ENCODE results near the gene SEMA3A.

The SEMA3A gene

GRCh38 chr7:84183741-84184140 lies 10.8 kb downstream of the SEMA3A start:
- Histone ChIP-seq H3K27me3 (ENCODE audit: insufficient read depth, low read length) (no peaks in the 10 kb centered on the region), H3K4me1 (ENCODE audit: control insufficient read depth, insufficient read depth, low read length, unreplicated experiment) (peaks cover 21% of the 10 kb centered on the region), H3K79me2 (ENCODE audit: control insufficient read depth, insufficient read depth, low read length, unreplicated experiment) (peaks cover 9% of the 10 kb centered on the region), H3K27ac (ENCODE audit: low read depth, low read length) (no peak overlapping the region), H3K36me3 (ENCODE audit: insufficient read depth, low read length) (no peaks in the 10 kb centered on the region), H2AFZ (ENCODE audit: low read length, unreplicated experiment) (no peak overlapping the region), H3K4me3 (ENCODE audit: low read depth, low read length) (no peak overlapping the region)

GRCh38 chr7:84182301-84182700 lies 12.3 kb downstream of the SEMA3A start:
- Histone ChIP-seq H3K4me1 (ENCODE audit: control insufficient read depth, insufficient read depth, low read length, unreplicated experiment) (peaks cover 11% of the 10 kb centered on the region), H3K36me3 (ENCODE audit: insufficient read depth, low read length) (no peaks in the 10 kb centered on the region), H3K4me3 (ENCODE audit: low read depth, low read length) (no peak overlapping the region), H3K27me3 (ENCODE audit: insufficient read depth, low read length) (no peaks in the 10 kb centered on the region), H3K27ac (ENCODE audit: low read depth, low read length) (no peak overlapping the region), H2AFZ (ENCODE audit: low read length, unreplicated experiment) (no peak overlapping the region), H3K79me2 (ENCODE audit: control insufficient read depth, insufficient read depth, low read length, unreplicated experiment) (peaks cover 8% of the 10 kb centered on the region)

- H3K27me3 ChIP-seq (ENCODE audit: insufficient read depth, low read length) = no peaks in the 10 kb centered on the region
- no peak overlapping the region for H3K27ac ChIP-seq (ENCODE audit: low read depth, low read length)
- H3K36me3 ChIP-seq (ENCODE audit: insufficient read depth, low read length) = no peaks in the 10 kb centered on the region
- H2AFZ ChIP-seq (ENCODE audit: low read length, unreplicated experiment) = no peak overlapping the region
- peaks cover 5% of the 10 kb centered on the region for H3K4me1 ChIP-seq (ENCODE audit: control insufficient read depth, insufficient read depth, low read length, unreplicated experiment)
- no peak overlapping the region for H3K4me3 ChIP-seq (ENCODE audit: low read depth, low read length)
- H3K79me2 ChIP-seq (ENCODE audit: control insufficient read depth, insufficient read depth, low read length, unreplicated experiment) = peaks cover 5% of the 10 kb centered on the region
These were observed 13.0 kb downstream of the SEMA3A start for GRCh38 chr7:84181628-84182027.

GRCh38 chr7:84177758-84178412 lies 16.7 kb downstream of the SEMA3A start:
- no peak overlapping the region for H3K27ac ChIP-seq (ENCODE audit: low read depth, low read length)
- peaks cover 5% of the 10 kb centered on the region for H3K4me1 ChIP-seq (ENCODE audit: control insufficient read depth, insufficient read depth, low read length, unreplicated experiment)
- H3K27me3 ChIP-seq (ENCODE audit: insufficient read depth, low read length) = no peaks in the 10 kb centered on the region
- H3K79me2 ChIP-seq (ENCODE audit: control insufficient read depth, insufficient read depth, low read length, unreplicated experiment) = no peaks in the 10 kb centered on the region
- no peak overlapping the region for H3K4me3 ChIP-seq (ENCODE audit: low read depth, low read length)
- H3K36me3 ChIP-seq (ENCODE audit: insufficient read depth, low read length) = no peaks in the 10 kb centered on the region
- no peak overlapping the region for H2AFZ ChIP-seq (ENCODE audit: low read length, unreplicated experiment)

GRCh38 chr7:84176716-84177115 lies 17.9 kb downstream of the SEMA3A start:
- no peak overlapping the region for H2AFZ ChIP-seq (ENCODE audit: low read length, unreplicated experiment)
- H3K27me3 ChIP-seq (ENCODE audit: insufficient read depth, low read length) = no peaks in the 10 kb centered on the region
- H3K4me1 ChIP-seq (ENCODE audit: control insufficient read depth, insufficient read depth, low read length, unreplicated experiment) = peaks cover 5% of the 10 kb centered on the region
- no peak overlapping the region for H3K27ac ChIP-seq (ENCODE audit: low read depth, low read length)
- H3K79me2 ChIP-seq (ENCODE audit: control insufficient read depth, insufficient read depth, low read length, unreplicated experiment) = no peaks in the 10 kb centered on the region
- H3K36me3 ChIP-seq (ENCODE audit: insufficient read depth, low read length) = no peaks in the 10 kb centered on the region
- H3K4me3 ChIP-seq (ENCODE audit: low read depth, low read length) = no peak overlapping the region

GRCh38 chr7:84175461-84175860 lies 19.1 kb downstream of the SEMA3A start:
- no peak overlapping the region for H2AFZ ChIP-seq (ENCODE audit: low read length, unreplicated experiment)
- H3K4me1 ChIP-seq (ENCODE audit: control insufficient read depth, insufficient read depth, low read length, unreplicated experiment) = peaks cover 5% of the 10 kb centered on the region

GRCh38 chr7:84170646-84171045 lies 23.9 kb downstream of the SEMA3A start:
- no peak overlapping the region for H3K27ac ChIP-seq (ENCODE audit: low read depth, low read length)
- no peaks in the 10 kb centered on the region for H3K4me1 ChIP-seq (ENCODE audit: control insufficient read depth, insufficient read depth, low read length, unreplicated experiment)
- H3K4me3 ChIP-seq (ENCODE audit: low read depth, low read length) = no peak overlapping the region
- no peaks in the 10 kb centered on the region for H3K27me3 ChIP-seq (ENCODE audit: insufficient read depth, low read length)
- no peaks in the 10 kb centered on the region for H3K36me3 ChIP-seq (ENCODE audit: insufficient read depth, low read length)
- no peak overlapping the region for H2AFZ ChIP-seq (ENCODE audit: low read length, unreplicated experiment)
- no peaks in the 10 kb centered on the region for H3K79me2 ChIP-seq (ENCODE audit: control insufficient read depth, insufficient read depth, low read length, unreplicated experiment)

More at GRCh38 chr7:84175461-84175860, 19.1 kb downstream of the SEMA3A start:
- Histone ChIP-seq H3K36me3 (ENCODE audit: insufficient read depth, low read length) (no peaks in the 10 kb centered on the region), H3K4me3 (ENCODE audit: low read depth, low read length) (no peak overlapping the region), H3K27me3 (ENCODE audit: insufficient read depth, low read length) (no peaks in the 10 kb centered on the region), H3K79me2 (ENCODE audit: control insufficient read depth, insufficient read depth, low read length, unreplicated experiment) (no peaks in the 10 kb centered on the region), H3K27ac (ENCODE audit: low read depth, low read length) (no peak overlapping the region)

GRCh38 chr7:84162584-84162983 lies 32.0 kb downstream of the SEMA3A start:
- Histone ChIP-seq H3K36me3 (ENCODE audit: insufficient read depth, low read length) (no peaks in the 10 kb centered on the region), H3K27me3 (ENCODE audit: insufficient read depth, low read length) (no peaks in the 10 kb centered on the region), H3K27ac (ENCODE audit: low read depth, low read length) (no peak overlapping the region), H3K4me3 (ENCODE audit: low read depth, low read length) (no peak overlapping the region), H3K4me1 (ENCODE audit: control insufficient read depth, insufficient read depth, low read length, unreplicated experiment) (no peaks in the 10 kb centered on the region), H2AFZ (ENCODE audit: low read length, unreplicated experiment) (no peak overlapping the region), H3K79me2 (ENCODE audit: control insufficient read depth, insufficient read depth, low read length, unreplicated experiment) (no peaks in the 10 kb centered on the region)

GRCh38 chr7:84162125-84162524 lies 32.5 kb downstream of the SEMA3A start:
- Histone ChIP-seq H3K36me3 (ENCODE audit: insufficient read depth, low read length) (no peaks in the 10 kb centered on the region), H3K4me3 (ENCODE audit: low read depth, low read length) (no peak overlapping the region), H2AFZ (ENCODE audit: low read length, unreplicated experiment) (no peak overlapping the region), H3K27ac (ENCODE audit: low read depth, low read length) (no peak overlapping the region), H3K79me2 (ENCODE audit: control insufficient read depth, insufficient read depth, low read length, unreplicated experiment) (no peaks in the 10 kb centered on the region), H3K27me3 (ENCODE audit: insufficient read depth, low read length) (no peaks in the 10 kb centered on the region), H3K4me1 (ENCODE audit: control insufficient read depth, insufficient read depth, low read length, unreplicated experiment) (no peaks in the 10 kb centered on the region)

GRCh38 chr7:84161398-84161797 lies 33.2 kb downstream of the SEMA3A start:
- Histone ChIP-seq H3K27ac (ENCODE audit: low read depth, low read length) (no peak overlapping the region), H3K4me1 (ENCODE audit: control insufficient read depth, insufficient read depth, low read length, unreplicated experiment) (no peaks in the 10 kb centered on the region), H3K27me3 (ENCODE audit: insufficient read depth, low read length) (no peaks in the 10 kb centered on the region), H3K79me2 (ENCODE audit: control insufficient read depth, insufficient read depth, low read length, unreplicated experiment) (no peaks in the 10 kb centered on the region), H3K36me3 (ENCODE audit: insufficient read depth, low read length) (no peaks in the 10 kb centered on the region), H2AFZ (ENCODE audit: low read length, unreplicated experiment) (no peak overlapping the region), H3K4me3 (ENCODE audit: low read depth, low read length) (no peak overlapping the region)

- Histone ChIP-seq H3K36me3 (ENCODE audit: insufficient read depth, low read length) (no peaks in the 10 kb centered on the region), H2AFZ (ENCODE audit: low read length, unreplicated experiment) (no peak overlapping the region), H3K27ac (ENCODE audit: low read depth, low read length) (no peak overlapping the region), H3K27me3 (ENCODE audit: insufficient read depth, low read length) (no peaks in the 10 kb centered on the region), H3K4me1 (ENCODE audit: control insufficient read depth, insufficient read depth, low read length, unreplicated experiment) (peaks cover 3% of the 10 kb centered on the region), H3K79me2 (ENCODE audit: control insufficient read depth, insufficient read depth, low read length, unreplicated experiment) (no peaks in the 10 kb centered on the region), H3K4me3 (ENCODE audit: low read depth, low read length) (no peak overlapping the region)
These were observed 35.2 kb downstream of the SEMA3A start for GRCh38 chr7:84159435-84159834.
